HG02588 (cell line): ENCODE measurements around the gene ZBTB20.
"Not testable (repeated sequence)": the region's sequence is repeated elsewhere in the genome, so short reads cannot be mapped to it uniquely, and the experiment has no call there.

Experiments used
- ATAC-seq: cut with Tn5 transposase; IDR thresholded peaks from one replicate; pipeline ENCODE4 v1.9.1; 2021; ENCODE audit warnings: mild to moderate bottlenecking, moderate library complexity; ENCODE audit not compliant: unreplicated experiment

Gene ZBTB20

GRCh38 chr3:114846252-114846651, 300.8 kb downstream of the ZBTB20 start:
- ATAC-seq, result no peak

- no peak for ATAC-seq
Measured at GRCh38 chr3:114841515-114841914, 305.6 kb downstream of the ZBTB20 start.

- no peak for ATAC-seq
Measured at GRCh38 chr3:114839476-114839875, 307.6 kb downstream of the ZBTB20 start.

- no peak for ATAC-seq
Measured at GRCh38 chr3:114838025-114838424, 309.1 kb downstream of the ZBTB20 start.

- ATAC-seq, result no peak
Measured at GRCh38 chr3:114834175-114834940, 312.7 kb downstream of the ZBTB20 start.

- ATAC-seq, result no peak
Measured at GRCh38 chr3:114831861-114832260, 315.2 kb downstream of the ZBTB20 start.

GRCh38 chr3:114830652-114831051, 316.4 kb downstream of the ZBTB20 start:
- no peak for ATAC-seq

GRCh38 chr3:114829783-114830182, 317.3 kb downstream of the ZBTB20 start:
- ATAC-seq, result no peak

GRCh38 chr3:114827495-114827894, 319.6 kb downstream of the ZBTB20 start:
- ATAC-seq, result peak; percentile 68

GRCh38 chr3:114824014-114824413, 323.1 kb downstream of the ZBTB20 start:
- no peak for ATAC-seq

- no peak for ATAC-seq
Measured at GRCh38 chr3:114823061-114823460, 324.0 kb downstream of the ZBTB20 start.

GRCh38 chr3:114816052-114816451, 331.0 kb downstream of the ZBTB20 start:
- ATAC-seq, result no peak

GRCh38 chr3:114812541-114813238, 334.4 kb downstream of the ZBTB20 start:
- not testable (repeated sequence) for ATAC-seq

GRCh38 chr3:114809668-114810413, 337.2 kb downstream of the ZBTB20 start:
- peak; percentile 100 for ATAC-seq

- ATAC-seq, result no peak
Measured at GRCh38 chr3:114804099-114804498, 343.0 kb downstream of the ZBTB20 start.

GRCh38 chr3:114803042-114803695, 343.9 kb downstream of the ZBTB20 start:
- ATAC-seq, result no peak

- ATAC-seq, result no peak
Measured at GRCh38 chr3:114800272-114801031, 346.6 kb downstream of the ZBTB20 start.

GRCh38 chr3:114799816-114800215, 347.3 kb downstream of the ZBTB20 start:
- ATAC-seq, result no peak

- no peak for ATAC-seq
Measured at GRCh38 chr3:114796796-114797195, 350.3 kb downstream of the ZBTB20 start.

GRCh38 chr3:114794894-114795630, 352.0 kb downstream of the ZBTB20 start:
- ATAC-seq, result no peak
